Liver (tissue), 3 donors: Measurements from ENCODE around the gene USP48.

ENCODE experiments used
- ATF3 ChIP-seq: IDR thresholded peaks from 2 replicates; pipeline ENCODE4 v1.6.1; 2016; ENCODE audit warnings: antibody characterized with exemption
- CTCF ChIP-seq: fragments of 150-350 bp; IDR thresholded peaks from 2 replicates; pipeline ENCODE4 v1.5.1; 2017; ENCODE audit warnings: improper control_type of control experiment, low read depth, low read length; ENCODE audit not compliant: missing input control
- EGR1 ChIP-seq, 2 donors: IDR thresholded peaks; 2 replicates each; pipeline ENCODE4 v1.6.1; 2016 to 2018; ENCODE audit warnings: antibody characterized with exemption in 2 of 2, low read depth in 2 of 2
- HNF4A ChIP-seq, 2 donors: conservative IDR thresholded peaks; 2 replicates each; pipeline ENCODE4 v1.6.1; 2016; ENCODE audit warnings: antibody characterized with exemption in 2 of 2, mild to moderate bottlenecking in 2 of 2
- ZBTB33 ChIP-seq: IDR thresholded peaks from 2 replicates; pipeline ENCODE4 v1.6.1; 2016; ENCODE audit warnings: antibody characterized with exemption
- donor health status: healthy.
- donor health status: healthy.

- no peak for TF ChIP-seq CTCF
- TF ChIP-seq ATF3 = no peak
- TF ChIP-seq ZBTB33 = no peak
- no peak for TF ChIP-seq EGR1 (IDR thresholded peaks at IDR 0.05; ENCODE audit: low read depth in 2 of 2)
- no peak for TF ChIP-seq HNF4A (conservative IDR thresholded peaks at IDR 0.05)
These were observed 50.3 kb downstream of the USP48 start for GRCh38 chr1:21732664-21733063.
